HepG2 (cell line): ENCODE results near the gene CHN2. TPM values are rescaled to one million over a fixed set of nuclear protein-coding genes. Genes with fewer than 3 reads are reported as not detected.

Source experiments
- CREBL2 ChIP-seq: sonication (generic); formaldehyde crosslinking; IDR thresholded peaks from 2 replicates; pipeline ENCODE4 v1.8.1; 2023; ENCODE audit warnings: missing genetic modification reagents, mild to moderate bottlenecking, borderline replicate concordance
- CREM ChIP-seq, 2 experiments: sonication (generic) in 1 of 2; formaldehyde crosslinking in 1 of 2; IDR thresholded peaks; 2 replicates each; pipeline versions ENCODE4 v1.4.0 to v1.6.1; 2016 to 2020; ENCODE audit warnings: antibody characterized with exemption in 1 of 2, mild to moderate bottlenecking in 1 of 2, missing genetic modification reagents in 1 of 2
- CSRNP2 ChIP-seq: sonication (generic); formaldehyde crosslinking; conservative IDR thresholded peaks from 2 replicates; pipeline ENCODE4 v1.8.0; 2022; ENCODE audit warnings: low read depth, missing genetic modification reagents
- FOXC1 ChIP-seq: sonication (generic); formaldehyde crosslinking; IDR thresholded peaks from 2 replicates; pipeline ENCODE4 v1.8.0; 2022; ENCODE audit warnings: mild to moderate bottlenecking, missing genetic modification reagents, borderline replicate concordance
- GPN1 ChIP-seq: sonication (generic); formaldehyde crosslinking; IDR thresholded peaks from 2 replicates; pipeline ENCODE4 v1.5.1; 2020; ENCODE audit warnings: missing genetic modification reagents, borderline replicate concordance
- HCFC1 ChIP-seq: fragments of 150-350 bp; IDR thresholded peaks from 2 replicates; pipeline ENCODE4 v1.6.1; 2014; ENCODE audit warnings: low read depth, low read length
- HES4 ChIP-seq: sonication (generic); formaldehyde crosslinking; IDR thresholded peaks from 2 replicates; pipeline ENCODE4 v1.9.0; 2021; ENCODE audit warnings: mild to moderate bottlenecking, missing genetic modification reagents, borderline replicate concordance
- HOXA3 ChIP-seq: sonication (generic); formaldehyde crosslinking; IDR thresholded peaks from 2 replicates; pipeline ENCODE4 v1.5.0; 2020; ENCODE audit warnings: missing genetic modification reagents
- NCOR1 ChIP-seq: fragments of 200-600 bp; sonication (generic); IDR thresholded peaks from 2 replicates; pipeline ENCODE4 v1.7.0; 2017; ENCODE audit warnings: antibody characterized with exemption, low read length, borderline replicate concordance
- NFKBIZ ChIP-seq: IDR thresholded peaks from 2 replicates; pipeline ENCODE4 v1.6.1; 2018; ENCODE audit warnings: missing genetic modification reagents, missing compliant biosample characterization
- PCBP1 ChIP-seq: fragments of 200-400 bp; formaldehyde crosslinking; IDR thresholded peaks from 2 replicates; pipeline ENCODE4 v1.6.1; 2017; ENCODE audit warnings: mild to moderate bottlenecking, low read depth, low read length, borderline replicate concordance
- PRDM4 ChIP-seq: sonication (generic); formaldehyde crosslinking; IDR thresholded peaks from 2 replicates; pipeline ENCODE4 v1.9.0; 2021; ENCODE audit warnings: missing genetic modification reagents, borderline replicate concordance
- RBFOX2 ChIP-seq: fragments of 200-400 bp; formaldehyde crosslinking; IDR thresholded peaks from 2 replicates; pipeline ENCODE4 v1.6.1; 2017; ENCODE audit warnings: low read depth, mild to moderate bottlenecking, low read length
- RFX1 ChIP-seq: fragments of 450-650 bp; IDR thresholded peaks from 2 replicates; pipeline ENCODE4 v1.6.1; 2017
- RFXANK ChIP-seq: IDR thresholded peaks from 2 replicates; pipeline ENCODE4 v1.6.1; 2016
- TCF7 ChIP-seq: sonication (generic); IDR thresholded peaks from 2 replicates; pipeline ENCODE4 v1.6.1; 2016; ENCODE audit warnings: antibody characterized with exemption, low read depth
- ZBTB37 ChIP-seq: sonication (generic); formaldehyde crosslinking; IDR thresholded peaks from 2 replicates; pipeline ENCODE4 v1.4.0; 2020; ENCODE audit warnings: mild to moderate bottlenecking, missing genetic modification reagents
- ZFY ChIP-seq: sonication (generic); formaldehyde crosslinking; IDR thresholded peaks from 2 replicates; pipeline ENCODE4 v1.4.0; 2020; ENCODE audit warnings: missing genetic modification reagents
- ZNF235 ChIP-seq: sonication (generic); formaldehyde crosslinking; IDR thresholded peaks from 2 replicates; pipeline ENCODE4 v1.8.1; 2023; ENCODE audit warnings: mild to moderate bottlenecking, missing genetic modification reagents, borderline replicate concordance
- ZNF296 ChIP-seq: sonication (generic); formaldehyde crosslinking; conservative IDR thresholded peaks from 2 replicates; pipeline ENCODE4 v1.5.0; 2020; ENCODE audit warnings: mild to moderate bottlenecking, missing genetic modification reagents
- ZNF33B ChIP-seq: sonication (generic); formaldehyde crosslinking; IDR thresholded peaks from 2 replicates; pipeline ENCODE4 v1.5.1; 2020; ENCODE audit warnings: mild to moderate bottlenecking, missing genetic modification reagents
- ZNF562 ChIP-seq: sonication (generic); formaldehyde crosslinking; IDR thresholded peaks from 2 replicates; pipeline ENCODE4 v1.8.0; 2022; ENCODE audit warnings: missing genetic modification reagents, borderline replicate concordance
- ZNF629 ChIP-seq: sonication (generic); formaldehyde crosslinking; conservative IDR thresholded peaks from 2 replicates; pipeline ENCODE4 v1.5.0; 2020; ENCODE audit warnings: missing genetic modification reagents
- ZNF746 ChIP-seq: sonication (generic); formaldehyde crosslinking; IDR thresholded peaks from 2 replicates; pipeline ENCODE4 v1.8.0; 2022; ENCODE audit warnings: mild to moderate bottlenecking, missing genetic modification reagents
- ZNF781 ChIP-seq: sonication (generic); formaldehyde crosslinking; IDR thresholded peaks from 2 replicates; pipeline ENCODE4 v1.5.1; 2020; ENCODE audit warnings: borderline replicate concordance, mild to moderate bottlenecking, missing genetic modification reagents; ENCODE audit errors: not compliant biosample characterization
- ZNF850 ChIP-seq: sonication (generic); formaldehyde crosslinking; conservative IDR thresholded peaks from 2 replicates; pipeline ENCODE4 v1.9.0; 2021; ENCODE audit warnings: mild to moderate bottlenecking, missing genetic modification reagents
- polyA plus RNA-seq, 8 experiments: library from polyadenylated mRNA; depleted of rRNA in 3 of 8; stranded (reverse) in 7 of 8; unstranded in 1 of 8; fragments of >200 nt; fragmentation: Illumina TruSeq in 4 of 8; extraction: Trizol in 4 of 8; gene quantifications; 2 replicates each; pipeline versions ENCODE4 v1.2.1 to v1.2.3, GENCODE V29; 2011 to 2016; ENCODE audit warnings: low read depth in 4 of 8, missing spikeins in 1 of 8, mixed read lengths in 1 of 8; ENCODE audit not compliant: insufficient read depth in 1 of 8
- total RNA-seq, 5 experiments: library from RNA; depleted of rRNA; stranded (reverse); fragments of >200 nt; fragmentation: Illumina TruSeq; extraction: Trizol; gene quantifications; 2 replicates each; pipeline ENCODE4 v1.2.3, GENCODE V29; 2016; ENCODE audit warnings: low read depth in 1 of 5

Gene CHN2
- total and polyA plus RNA-seq, 2 of the 13 experiments (the other 11 are each of a cell fraction or from before 2014, with no cell fraction given) = 23.5 to 30.5 TPM

- TF ChIP-seq PRDM4 (CRISPR knock-in tag) = no peak
- TF ChIP-seq CREM (IDR thresholded peaks at IDR 0.05) = peak; percentile 24; the same call in 1 of the 2 replicates
- TF ChIP-seq CREM (CRISPR knock-in tag; IDR thresholded peaks at IDR 0.05) = no peak
- TF ChIP-seq TCF7 = peak; percentile 47
- TF ChIP-seq RFX1 = no peak
- no peak for TF ChIP-seq HCFC1
- no peak for TF ChIP-seq HES4 (CRISPR knock-in tag)
- no peak for TF ChIP-seq ZNF235
- TF ChIP-seq ZBTB37 (CRISPR knock-in tag) = peak; percentile 82
- no peak for TF ChIP-seq ZNF33B (CRISPR knock-in tag)
- TF ChIP-seq RFXANK (CRISPR knock-in tag) = no peak
- TF ChIP-seq FOXC1 (CRISPR knock-in tag) = no peak
- TF ChIP-seq CSRNP2 = no peak
- no peak for TF ChIP-seq ZNF850 (CRISPR knock-in tag)
- no peak for TF ChIP-seq NFKBIZ (CRISPR knock-in tag)
- 0 out of 2 replicates have a peak, but pooled peaks have one; percentile 20 for TF ChIP-seq ZNF629 (CRISPR knock-in tag)
- no peak; the same call in 1 of the 2 replicates for TF ChIP-seq NCOR1
- no peak for TF ChIP-seq ZNF781 (CRISPR knock-in tag)
- no peak for TF ChIP-seq ZNF746
- TF ChIP-seq HOXA3 (CRISPR knock-in tag) = peak; percentile 39; the same call in 1 of the 2 replicates
- TF ChIP-seq GPN1 (CRISPR knock-in tag) = no peak
- no peak for TF ChIP-seq ZNF562 (CRISPR knock-in tag)
- TF ChIP-seq RBFOX2 = 0 out of 2 replicates have a peak, but pooled peaks have one; percentile 11
- TF ChIP-seq ZFY = no peak
- TF ChIP-seq CREBL2 (CRISPR knock-in tag) = no peak
- TF ChIP-seq ZNF296 (CRISPR knock-in tag) = no peak
- TF ChIP-seq PCBP1 = no peak
Measured at GRCh38 chr7:29204491-29205272, 10.1 kb downstream of the CHN2 start (continued).
